Hypothalamus (tissue), 51 donors: ENCODE measurements around the gene ZNF296.

Experiments
- DNase-seq, 51 donors: peaks; one replicate each; lab custom pipeline; 2025; lab: John Stamatoyannopoulos, UW

Gene ZNF296

DNA sequence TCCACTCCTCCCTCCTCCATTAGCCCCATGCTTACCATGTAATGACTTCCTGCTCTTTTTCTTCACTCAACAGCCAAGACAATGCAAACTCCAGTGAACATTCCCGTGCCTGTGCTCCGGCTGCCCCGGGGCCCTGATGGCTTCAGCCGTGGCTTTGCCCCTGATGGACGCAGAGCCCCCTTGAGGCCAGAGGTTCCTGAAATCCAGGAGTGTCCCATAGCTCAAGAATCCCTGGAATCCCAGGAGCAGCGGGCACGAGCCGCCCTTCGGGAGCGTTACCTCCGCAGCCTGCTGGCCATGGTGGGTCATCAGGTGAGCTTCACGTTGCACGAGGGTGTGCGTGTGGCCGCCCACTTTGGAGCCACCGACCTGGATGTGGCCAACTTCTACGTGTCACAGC is 13.8 kb upstream of the ZNF296 start:
- DNase-seq: no peak

DNA sequence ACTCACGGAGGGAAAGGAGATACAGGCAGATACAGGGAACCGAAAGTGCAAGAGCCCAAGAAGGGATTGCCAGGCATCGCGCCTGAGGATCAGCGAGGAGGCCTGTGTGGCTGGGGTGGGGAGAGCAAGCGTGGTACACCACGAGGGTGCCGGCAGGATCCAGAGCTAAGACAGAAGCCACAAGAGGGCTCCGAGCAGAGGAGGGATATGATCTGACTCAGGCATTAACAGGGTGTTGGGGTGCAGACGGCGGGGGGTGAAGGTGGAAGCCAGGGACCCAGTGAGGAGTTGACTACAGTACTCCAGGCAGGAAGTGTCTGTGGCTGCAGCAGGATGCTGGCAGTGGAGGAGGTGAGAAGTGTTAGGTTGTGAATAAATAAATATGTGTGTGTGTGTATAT is 11.3 kb upstream of the ZNF296 start:
- no peak for DNase-seq

GRCh38 chr19:45086480-45086879 is 10.2 kb upstream of the ZNF296 start:
- no peak for DNase-seq

- no peak for DNase-seq
Observed at GRCh38 chr19:45082170-45082569, 5.9 kb upstream of the ZNF296 start.

GRCh38 chr19:45079911-45080370 is 3.7 kb upstream of the ZNF296 start:
- DNase-seq: no peak

DNA sequence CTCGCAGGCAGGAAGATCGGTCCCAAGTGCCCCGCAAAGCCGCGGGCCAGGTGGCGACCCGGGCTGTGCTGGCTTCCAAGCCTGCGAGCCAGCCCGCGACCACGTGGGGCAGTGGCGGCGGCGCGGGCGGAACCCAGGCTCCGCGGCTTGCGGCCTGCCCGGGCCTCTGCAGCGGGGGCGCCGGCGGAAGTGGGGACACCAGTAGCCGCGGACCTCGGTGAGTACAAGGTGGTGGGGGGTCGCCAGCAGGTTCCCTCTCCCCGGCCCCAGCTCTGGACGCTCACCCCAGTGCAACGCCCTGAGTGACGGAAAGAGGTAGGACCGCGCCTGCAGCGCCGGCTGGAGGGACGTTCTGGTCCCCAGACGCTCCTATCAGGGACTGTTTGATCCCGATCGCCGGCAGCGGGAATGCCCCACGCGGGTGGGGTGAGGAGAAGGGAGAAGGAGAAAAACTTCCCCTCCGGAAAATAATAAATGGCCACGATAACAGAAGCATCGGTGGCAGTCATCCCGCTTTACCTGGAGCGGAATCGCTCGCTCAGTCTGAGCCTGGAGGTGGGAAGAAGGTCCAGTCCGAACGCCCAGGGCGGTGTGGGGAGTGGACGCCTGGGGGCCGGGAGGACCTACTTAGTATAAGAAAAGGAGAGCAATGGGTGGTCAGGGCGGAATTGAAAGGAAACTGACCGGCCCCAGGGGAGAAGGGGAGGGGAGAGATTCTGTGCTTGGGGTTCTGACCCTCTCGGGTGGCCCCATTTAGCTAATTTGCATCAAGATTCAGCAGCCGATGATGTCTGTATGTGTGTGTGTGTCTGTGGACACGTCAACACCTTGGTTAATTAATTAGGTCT is 3.0 kb upstream of the ZNF296 start, which contains the start of gene GEMIN7:
Gene GEMIN7 (plus strand): TSS at position 198 of the 848 bp plus-strand sequence. CDS start 10,855 bp downstream, outside the sequence.
- DNase-seq: peak in 50 of 51 donors; percentile 11 to 85 (median 56)

GRCh38 chr19:45078390-45079062 is 2.2 kb upstream of the ZNF296 start:
- DNase-seq: no peak

GRCh38 chr19:45076851-45077730 is 813 bp upstream of the ZNF296 start:
- DNase-seq: no peak

DNA sequence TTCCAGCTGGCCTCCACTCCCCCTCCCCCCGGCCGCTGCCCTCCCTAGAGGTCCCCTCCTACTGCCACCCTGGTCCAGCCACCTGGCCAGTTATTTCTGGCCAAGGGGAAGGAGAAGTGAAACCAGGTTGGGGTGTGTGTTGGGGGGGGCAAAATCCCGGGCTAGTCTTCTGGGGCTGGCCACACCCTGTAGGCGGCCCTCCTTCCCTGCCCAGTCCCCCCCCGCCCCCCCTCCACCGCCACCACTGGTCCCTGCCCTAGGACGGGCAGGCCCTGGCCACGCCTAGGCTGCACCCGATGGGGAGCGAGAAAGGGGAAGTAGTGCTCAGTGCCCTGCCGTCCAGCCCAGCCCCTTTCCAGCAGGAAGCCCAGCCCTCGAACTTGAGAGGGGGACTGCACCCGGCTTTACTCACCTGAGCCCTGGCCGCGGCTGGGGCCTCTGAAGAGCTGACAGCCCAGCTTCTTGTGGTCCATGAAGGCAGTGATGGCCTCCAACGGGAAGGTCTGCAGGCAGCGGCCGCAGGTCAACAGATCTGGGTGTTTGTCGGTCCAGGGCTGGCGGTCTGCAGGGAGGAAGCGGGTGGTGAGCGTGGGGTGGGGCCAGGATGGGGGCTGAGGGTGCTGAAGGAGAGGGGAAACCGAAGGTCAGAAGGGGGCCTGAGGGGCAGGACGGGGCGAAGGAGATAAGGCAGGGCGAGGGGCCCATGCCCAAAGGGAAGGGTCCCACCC is 813 bp downstream of the ZNF296 start:
- DNase-seq: peak in 31 of 51 donors; percentile 5 to 61 (median 28)

DNA sequence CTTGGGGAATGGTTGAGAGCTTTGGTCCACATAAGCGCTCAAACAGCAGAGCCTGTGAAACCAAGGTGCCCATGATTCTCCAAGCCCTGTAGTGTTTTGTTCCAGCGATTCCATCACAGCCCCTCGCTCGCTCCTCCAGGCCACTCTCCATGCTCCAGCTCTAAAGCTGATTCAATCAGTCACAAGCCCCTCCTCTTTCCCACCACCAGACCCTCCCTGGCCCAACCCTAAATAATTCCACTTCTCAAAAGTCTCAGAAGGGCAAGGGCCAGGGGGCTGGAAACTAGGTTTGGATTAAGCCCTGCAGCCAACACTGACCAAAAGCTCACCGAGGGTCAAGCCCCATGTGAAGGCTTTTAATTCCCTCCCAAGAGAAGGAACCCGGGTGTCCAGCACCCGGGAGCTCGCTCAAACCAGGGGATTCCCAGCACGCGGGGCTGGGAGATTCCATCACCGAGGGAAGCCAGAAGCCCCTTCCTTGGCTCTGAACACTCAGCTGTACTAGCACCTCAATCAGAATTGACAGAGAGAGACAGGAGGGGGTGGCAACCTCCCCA is 1.5 kb downstream of the ZNF296 start:
- no peak for DNase-seq

GRCh38 chr19:45071969-45072790 is 4.1 kb downstream of the ZNF296 start:
- no peak for DNase-seq

DNA sequence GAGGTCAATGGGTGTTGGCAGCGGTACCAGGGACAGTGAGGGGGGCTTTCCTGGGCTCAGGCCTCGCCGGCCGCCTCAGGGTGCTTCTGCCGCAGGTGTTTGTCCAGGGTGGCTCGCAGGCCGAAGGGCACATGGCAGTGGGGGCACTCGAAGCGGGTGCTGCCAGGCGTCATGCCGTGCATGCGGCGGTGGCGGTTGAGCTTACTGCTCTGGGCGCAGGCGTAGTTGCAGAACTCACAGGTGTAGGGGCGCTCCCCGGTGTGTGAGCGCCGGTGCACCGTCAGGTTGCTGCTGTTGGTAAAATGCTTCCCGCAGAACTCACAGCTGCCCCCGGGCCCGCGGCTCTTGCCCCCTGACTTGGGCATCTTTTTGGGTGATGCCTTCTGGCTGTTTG is 4.7 kb downstream of the ZNF296 start:
- DNase-seq: no peak

DNA sequence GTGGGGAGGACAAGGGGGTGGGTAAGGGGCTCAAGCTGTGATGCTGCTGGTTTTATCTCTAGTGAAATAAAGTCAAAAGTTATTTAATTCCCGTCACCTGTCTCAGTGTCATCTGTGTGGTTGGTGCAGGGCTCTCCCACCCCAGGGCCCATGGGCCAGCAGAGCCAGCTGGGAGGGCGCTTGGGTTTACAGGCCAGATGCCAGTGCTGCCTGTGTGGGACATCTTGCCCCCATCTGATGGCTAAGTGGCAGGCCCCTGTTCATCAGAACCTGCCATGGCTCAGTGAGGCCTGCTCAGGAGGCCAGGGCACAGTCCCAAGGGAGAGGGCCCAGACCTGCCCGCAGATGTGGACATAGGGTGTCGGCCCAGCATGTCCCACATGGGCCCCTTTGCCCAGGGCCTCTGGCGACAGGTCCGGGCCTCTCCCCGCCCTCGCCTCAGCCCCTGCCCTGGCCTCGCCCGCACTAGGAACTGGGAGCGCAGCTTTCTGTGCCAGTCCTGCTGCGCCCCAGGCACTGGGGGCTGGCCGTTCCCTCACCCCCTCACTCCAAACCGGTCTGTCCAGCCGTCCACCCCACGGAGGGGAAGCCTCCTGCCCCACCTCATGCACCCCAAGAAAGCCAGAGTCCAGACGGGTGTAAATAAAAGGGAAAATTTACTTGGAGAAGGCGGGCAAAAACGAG is 5.3 kb downstream of the ZNF296 start:
- no peak for DNase-seq

DNA sequence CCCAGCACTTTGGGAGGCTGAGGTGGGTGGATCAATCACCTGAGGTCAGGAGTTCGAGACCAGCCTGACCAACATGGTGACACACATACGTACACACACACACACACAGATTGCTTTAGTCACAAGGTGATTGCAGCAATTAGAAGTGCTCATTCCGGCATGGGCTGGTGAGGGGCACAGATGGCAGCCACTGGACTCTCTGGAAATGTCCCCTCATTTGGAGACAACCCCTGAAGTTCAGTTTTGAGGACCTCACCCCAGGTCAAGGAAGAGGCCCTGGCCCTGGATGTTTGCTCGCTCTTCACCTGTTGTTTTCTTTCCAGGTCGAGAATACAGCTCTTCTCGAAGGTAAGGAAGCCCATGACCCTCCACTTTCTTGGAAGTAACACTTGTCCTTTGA is 6.1 kb downstream of the ZNF296 start:
- DNase-seq: no peak

DNA sequence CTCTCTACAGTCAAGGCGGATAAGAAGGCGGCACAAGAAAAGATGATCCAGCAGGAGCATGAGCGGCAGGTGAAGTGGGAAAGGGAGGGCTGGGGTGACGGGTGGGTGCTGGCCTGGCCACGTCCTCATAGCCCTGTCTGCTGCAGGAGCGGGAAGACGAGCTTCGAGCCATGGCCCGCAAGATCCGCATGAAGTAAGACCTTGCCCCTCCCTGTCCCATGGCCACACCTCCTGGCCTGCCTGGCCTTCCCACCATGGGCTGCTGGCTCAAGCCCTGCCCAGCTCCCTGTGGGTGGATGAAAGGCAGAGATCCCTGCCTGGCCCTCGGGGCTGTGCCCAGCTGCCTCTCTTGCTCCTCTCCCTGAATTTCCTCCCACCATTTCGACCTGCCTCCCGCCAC is 7.2 kb downstream of the ZNF296 start:
- no peak for DNase-seq

DNA sequence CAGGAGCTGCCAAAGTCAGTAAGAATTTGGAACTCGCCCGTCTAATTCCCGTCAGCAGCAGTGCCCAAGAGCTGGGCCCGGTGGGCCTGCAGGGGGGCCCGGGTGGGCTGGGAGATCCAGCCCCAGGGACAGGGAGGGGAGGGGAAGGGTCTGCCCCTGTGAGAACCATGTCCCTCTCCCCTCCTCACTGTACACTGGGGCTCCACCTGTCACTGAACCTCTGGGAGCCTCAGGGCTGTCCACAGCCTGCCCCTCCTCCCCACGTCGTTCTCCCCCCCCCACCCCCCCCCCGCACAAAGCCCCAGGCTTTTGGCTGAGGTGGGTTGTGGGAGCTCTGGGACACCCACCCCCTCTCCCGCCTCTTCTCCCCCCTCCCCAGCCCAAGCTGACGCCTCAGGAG is 8.2 kb downstream of the ZNF296 start:
- DNase-seq: no peak

DNA sequence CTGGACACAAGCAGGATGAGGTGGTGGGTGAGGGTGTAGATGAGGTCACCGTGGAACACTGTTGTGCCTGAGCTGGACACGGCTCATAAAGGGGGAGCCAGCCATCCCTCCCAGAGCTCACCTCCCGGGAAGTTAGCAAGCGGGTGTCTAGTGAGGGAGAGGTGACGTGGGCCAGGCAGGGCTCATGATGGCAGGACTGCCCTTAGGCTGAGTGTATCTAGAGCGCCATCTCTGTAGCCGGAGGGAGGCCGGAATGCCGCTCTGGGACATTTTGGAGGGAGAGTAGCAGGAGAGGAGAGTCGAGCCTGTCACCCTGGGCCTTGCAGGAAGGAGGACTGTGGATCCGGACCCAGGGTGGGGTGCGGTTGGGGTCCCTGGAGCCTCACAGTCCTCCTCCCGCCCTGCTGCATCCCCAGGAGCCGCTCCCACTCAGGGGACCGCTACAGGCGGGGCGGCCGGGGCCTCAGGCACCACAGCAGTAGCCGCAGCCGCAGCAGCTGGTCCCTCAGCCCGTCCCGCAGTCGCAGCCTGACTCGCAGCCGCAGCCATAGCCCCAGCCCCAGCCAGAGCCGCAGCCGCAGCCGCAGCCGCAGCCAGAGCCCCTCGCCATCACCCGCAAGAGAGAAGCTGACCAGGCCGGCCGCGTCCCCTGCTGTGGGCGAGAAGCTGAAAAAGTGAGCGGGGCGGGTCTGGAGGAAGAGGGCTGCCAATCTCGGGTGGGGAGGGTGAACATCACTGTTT is 9.2 kb downstream of the ZNF296 start:
- DNase-seq: no peak
